ENCODE data around the gene ITGB4.
A peak's percentile ranks its signal among the peaks of the same experiment; 100 is the strongest.

ITGB4 gene

DNA sequence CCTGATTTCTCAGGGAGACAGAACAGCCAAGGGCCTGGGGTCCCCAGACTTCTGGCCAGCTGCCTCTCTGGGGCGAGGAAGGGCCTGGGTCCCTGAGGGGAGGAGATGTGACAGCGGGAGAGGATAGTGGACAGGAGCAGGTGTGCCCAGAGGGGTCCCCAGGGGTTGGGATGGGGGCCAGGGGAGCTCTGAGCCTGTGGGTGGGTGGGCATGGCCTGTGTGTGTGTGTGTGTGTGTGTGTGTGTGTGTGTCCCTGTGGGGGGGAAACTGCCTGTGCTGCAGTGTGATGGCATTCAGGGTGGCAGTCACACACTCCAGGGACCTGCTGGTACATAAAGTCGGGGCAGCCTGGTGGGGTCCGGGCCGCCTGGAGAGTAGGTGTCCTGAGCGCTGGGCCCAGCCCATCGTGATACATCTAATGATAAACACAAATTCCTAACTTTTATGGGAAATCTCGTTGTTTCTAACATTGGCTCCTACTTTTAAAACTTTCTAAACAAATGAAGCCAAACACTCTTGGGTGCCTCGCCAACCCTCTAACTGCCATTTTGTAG, 1.4 kb downstream of the ITGB4 start:
- H3K36me3 ChIP-seq (ENCODE audit: low read depth): peaks cover 62% of the 10 kb centered on the region
- TF ChIP-seq, protein P1, sequence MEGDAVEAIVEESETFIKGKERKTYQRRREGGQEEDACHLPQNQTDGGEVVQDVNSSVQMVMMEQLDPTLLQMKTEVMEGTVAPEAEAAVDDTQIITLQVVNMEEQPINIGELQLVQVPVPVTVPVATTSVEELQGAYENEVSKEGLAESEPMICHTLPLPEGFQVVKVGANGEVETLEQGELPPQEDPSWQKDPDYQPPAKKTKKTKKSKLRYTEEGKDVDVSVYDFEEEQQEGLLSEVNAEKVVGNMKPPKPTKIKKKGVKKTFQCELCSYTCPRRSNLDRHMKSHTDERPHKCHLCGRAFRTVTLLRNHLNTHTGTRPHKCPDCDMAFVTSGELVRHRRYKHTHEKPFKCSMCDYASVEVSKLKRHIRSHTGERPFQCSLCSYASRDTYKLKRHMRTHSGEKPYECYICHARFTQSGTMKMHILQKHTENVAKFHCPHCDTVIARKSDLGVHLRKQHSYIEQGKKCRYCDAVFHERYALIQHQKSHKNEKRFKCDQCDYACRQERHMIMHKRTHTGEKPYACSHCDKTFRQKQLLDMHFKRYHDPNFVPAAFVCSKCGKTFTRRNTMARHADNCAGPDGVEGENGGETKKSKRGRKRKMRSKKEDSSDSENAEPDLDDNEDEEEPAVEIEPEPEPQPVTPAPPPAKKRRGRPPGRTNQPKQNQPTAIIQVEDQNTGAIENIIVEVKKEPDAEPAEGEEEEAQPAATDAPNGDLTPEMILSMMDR (IDR thresholded peaks at IDR 0.05; ENCODE audit: poor library complexity, severe bottlenecking): no peak
- H3K4me3 ChIP-seq (ENCODE audit: severe bottlenecking): peak overlapping the region; percentile 93
- H3K27ac ChIP-seq (ENCODE audit: poor library complexity, severe bottlenecking): peak overlapping the region; percentile 97
- ATAC-seq (ENCODE audit: low read depth): no peak
- H3K27me3 ChIP-seq (ENCODE audit: insufficient read depth, poor library complexity, severe bottlenecking): no peaks in the 10 kb centered on the region
- no peak for DNase-seq (ENCODE audit: low spot score)
- peaks cover 15% of the 10 kb centered on the region for H3K4me1 ChIP-seq (ENCODE audit: insufficient read depth, poor library complexity, severe bottlenecking)
- H3K9me3 ChIP-seq (ENCODE audit: severe bottlenecking): no peaks in the 10 kb centered on the region

DNA sequence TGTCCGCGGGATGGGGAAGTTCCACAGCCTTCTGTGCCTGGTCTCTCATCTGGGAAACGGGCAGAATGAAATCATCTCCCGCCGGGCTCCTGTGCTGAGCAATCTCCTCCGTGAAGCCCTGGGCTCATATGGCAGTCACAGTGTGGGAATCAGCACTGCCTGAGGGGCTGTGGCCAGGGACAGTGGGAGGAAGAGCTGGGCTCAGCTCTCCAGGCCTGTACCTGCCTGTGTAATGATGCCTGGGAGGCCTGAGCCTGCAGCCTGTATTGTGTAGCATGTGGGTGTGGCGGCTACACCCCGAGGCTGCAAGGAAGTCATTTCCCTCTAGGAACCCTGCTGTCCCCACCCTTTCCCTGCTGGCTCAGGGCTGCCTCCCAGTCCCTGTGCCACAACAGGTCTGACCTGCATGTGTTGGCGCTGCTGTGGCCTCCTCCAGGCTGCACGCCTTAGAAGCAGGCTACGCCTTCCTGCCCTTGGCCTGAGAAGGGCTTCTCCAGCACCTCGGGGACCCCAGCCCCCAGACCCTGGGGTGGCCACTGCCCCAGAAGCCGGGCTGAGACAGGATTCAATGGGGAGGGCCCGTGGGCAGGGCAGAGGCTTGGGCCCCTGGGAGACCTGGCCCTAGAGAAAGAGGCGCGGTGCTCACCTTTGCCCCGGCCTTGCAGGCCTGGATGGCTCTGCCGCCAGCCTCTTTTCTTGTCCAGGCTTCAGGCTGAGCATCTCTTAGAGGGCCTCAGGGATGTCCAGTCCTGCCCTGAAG, 2.1 kb downstream of the ITGB4 start:
- peak overlapping the region; percentile 93 for H3K4me3 ChIP-seq (ENCODE audit: severe bottlenecking)
- ATAC-seq (ENCODE audit: low read depth) (peak; percentile 17), DNase-seq (ENCODE audit: low spot score) (peak; percentile 72)
- H3K27ac ChIP-seq (ENCODE audit: poor library complexity, severe bottlenecking): peak overlapping the region; percentile 97
- TF ChIP-seq, protein P1 (IDR thresholded peaks at IDR 0.05; ENCODE audit: poor library complexity, severe bottlenecking): no peak
- peaks cover 69% of the 10 kb centered on the region for H3K36me3 ChIP-seq (ENCODE audit: low read depth)
- H3K27me3 ChIP-seq (ENCODE audit: insufficient read depth, poor library complexity, severe bottlenecking): no peaks in the 10 kb centered on the region
- H3K9me3 ChIP-seq (ENCODE audit: severe bottlenecking): no peaks in the 10 kb centered on the region
- H3K4me1 ChIP-seq (ENCODE audit: insufficient read depth, poor library complexity, severe bottlenecking): peaks cover 15% of the 10 kb centered on the region

DNA sequence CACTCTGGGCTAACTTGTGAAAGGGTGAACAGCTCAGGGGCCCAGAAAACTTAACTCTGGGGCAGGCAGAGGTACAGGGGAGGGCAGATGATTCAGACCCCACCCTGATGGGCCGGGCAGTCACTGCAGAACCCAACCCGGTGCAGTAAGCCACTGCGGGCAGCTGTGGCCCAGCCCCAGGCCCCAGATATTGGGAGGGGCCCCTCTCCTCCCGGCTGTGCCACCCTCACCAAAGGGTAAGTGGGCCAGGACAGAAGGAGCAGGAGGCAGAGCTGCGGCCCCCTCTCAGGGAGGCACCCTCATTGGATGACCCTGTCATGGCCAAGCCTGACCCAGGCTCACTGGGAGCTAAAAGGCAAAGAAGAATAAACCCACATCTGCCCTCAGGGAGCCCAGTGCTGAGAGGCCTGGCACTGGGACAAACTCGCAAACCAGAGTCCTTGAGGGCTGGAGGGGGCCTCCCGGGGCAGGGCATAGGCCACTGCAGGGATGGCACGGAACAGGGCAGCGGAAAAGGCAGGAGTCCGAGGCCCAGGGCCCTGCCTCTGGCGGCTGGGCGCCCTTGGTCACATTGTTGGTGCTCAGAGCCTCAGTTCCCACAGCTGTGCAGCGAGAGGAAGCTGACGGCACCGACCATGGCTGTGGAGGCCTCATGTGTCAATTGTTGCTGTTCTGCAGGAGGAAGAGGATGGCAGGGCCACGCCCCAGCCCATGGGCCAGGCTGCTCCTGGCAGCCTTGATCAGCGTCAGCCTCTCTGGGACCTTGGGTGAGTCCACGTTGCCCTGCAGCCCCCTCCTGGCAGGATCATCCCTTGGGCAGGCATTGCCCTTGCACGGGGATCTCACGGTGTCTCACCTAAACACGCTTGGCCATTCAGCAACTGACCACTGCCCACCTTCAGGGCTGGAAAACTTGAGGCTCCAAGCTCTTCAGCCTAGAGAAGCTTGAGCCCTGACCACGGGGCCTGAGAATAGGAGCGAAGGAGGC, 3.1 kb downstream of the ITGB4 start:
- peak; percentile 69 for DNase-seq (ENCODE audit: low spot score)
- peak overlapping the region; percentile 93 for H3K4me3 ChIP-seq (ENCODE audit: severe bottlenecking)
- ATAC-seq (ENCODE audit: low read depth): no peak
- peaks cover 15% of the 10 kb centered on the region for H3K4me1 ChIP-seq (ENCODE audit: insufficient read depth, poor library complexity, severe bottlenecking)
- H3K27ac ChIP-seq (ENCODE audit: poor library complexity, severe bottlenecking): peak overlapping the region; percentile 97
- H3K36me3 ChIP-seq (ENCODE audit: low read depth): peaks cover 79% of the 10 kb centered on the region
- no peaks in the 10 kb centered on the region for H3K27me3 ChIP-seq (ENCODE audit: insufficient read depth, poor library complexity, severe bottlenecking)
- TF ChIP-seq, protein P1 (IDR thresholded peaks at IDR 0.05; ENCODE audit: poor library complexity, severe bottlenecking): no peak
- H3K9me3 ChIP-seq (ENCODE audit: severe bottlenecking): no peaks in the 10 kb centered on the region

DNA sequence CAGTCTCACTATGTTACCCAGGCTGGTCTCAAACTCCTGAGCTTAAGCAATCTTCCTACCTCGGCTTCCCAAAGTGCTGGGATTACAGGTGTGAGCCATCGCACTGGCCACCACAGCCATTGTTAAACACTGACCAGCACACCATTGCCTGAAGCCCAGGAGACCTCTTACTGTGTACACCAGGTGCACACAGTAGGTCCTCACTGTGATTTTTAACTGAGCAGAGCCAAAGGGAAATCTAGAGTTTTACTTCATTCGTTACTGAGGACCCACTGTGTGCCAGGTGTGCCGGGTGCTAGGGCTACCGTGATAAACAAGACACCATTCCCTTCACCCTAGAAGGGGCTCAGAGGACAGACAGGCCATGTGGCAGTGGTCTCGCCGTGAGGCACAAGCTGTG, 4.2 kb downstream of the ITGB4 start:
- Histone ChIP-seq H3K4me3 (ENCODE audit: severe bottlenecking) (no peak overlapping the region), H3K27me3 (ENCODE audit: insufficient read depth, poor library complexity, severe bottlenecking) (no peaks in the 10 kb centered on the region), H3K4me1 (ENCODE audit: insufficient read depth, poor library complexity, severe bottlenecking) (peaks cover 9% of the 10 kb centered on the region), H3K9me3 (ENCODE audit: severe bottlenecking) (no peaks in the 10 kb centered on the region), H3K27ac (ENCODE audit: poor library complexity, severe bottlenecking) (peak overlapping the region; percentile 97), H3K36me3 (ENCODE audit: low read depth) (peaks cover 91% of the 10 kb centered on the region)
- TF ChIP-seq, protein P1 (IDR thresholded peaks at IDR 0.05; ENCODE audit: poor library complexity, severe bottlenecking): no peak
- DNase-seq (ENCODE audit: low spot score): no peak
- ATAC-seq (ENCODE audit: low read depth): no peak

Data from RWPE2 (cell line).